Bronchial epithelial cell (primary cell): Measurements from ENCODE around the gene PHF2. TPM values are rescaled to one million over a fixed set of nuclear protein-coding genes. Genes with fewer than 3 reads are reported as not detected.

Experiments used
- DNase-seq: peaks from one replicate; pipeline ENCODE4 v3.0.0-alpha.2; 2010; ENCODE audit warnings: low read depth
- FAIRE-seq: peaks from 2 replicates; lab custom pipeline; 2011; peaks lifted over from hg19 to GRCh38; lab: Jason Lieb, UNC
- H3K27me3 ChIP-seq: 2 replicates; pipeline ENCODE4 v1.5.1; 2011; ENCODE audit warnings: low read length; ENCODE audit not compliant: control insufficient read depth, insufficient read depth
- H3K36me3 ChIP-seq: 2 replicates; pipeline ENCODE4 v1.5.1; 2011; ENCODE audit warnings: low read length; ENCODE audit not compliant: control insufficient read depth, insufficient read depth
- H3K4me3 ChIP-seq: 2 replicates; pipeline ENCODE4 v1.5.1; 2011; ENCODE audit warnings: mild to moderate bottlenecking, low read depth, low read length, control low read depth
- total RNA-seq: library from RNA; depleted of rRNA; stranded (reverse); fragments of >200 nt; gene quantifications from 2 replicates; pipeline ENCODE4 v1.2.1, GENCODE V29; 2014
- TF ChIP-seq, protein P1 (sequence below): IDR thresholded peaks from 2 replicates; pipeline ENCODE4 v1.5.1; 2011; ENCODE audit warnings: mild to moderate bottlenecking, moderate library complexity, low read length, control low read depth, inconsistent platforms; ENCODE audit not compliant: insufficient read depth, severe bottlenecking

Gene PHF2
- total RNA-seq, 1 donor from 2014 or later: 10.0 TPM

DNA sequence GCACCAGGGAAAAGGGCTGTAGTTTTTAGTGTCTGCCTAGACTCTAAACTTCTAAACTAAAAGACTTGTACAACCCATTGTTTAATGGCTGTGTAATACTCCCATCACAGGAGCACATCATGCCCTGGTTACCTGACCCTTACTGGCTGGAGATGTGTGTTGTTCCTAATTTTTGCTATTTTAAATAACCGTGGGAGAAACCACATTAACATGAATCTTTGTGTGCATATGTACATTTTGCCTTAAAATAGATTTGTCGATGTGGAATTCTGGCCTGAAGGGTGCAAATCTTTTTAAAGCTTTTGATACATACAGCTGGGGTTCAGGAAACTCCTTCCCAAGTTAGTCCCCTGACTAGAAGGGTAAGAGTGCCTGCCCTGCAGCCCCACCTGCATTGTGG lies 39.7 kb downstream of the PHF2 start:
- FAIRE-seq (no peak), DNase-seq (no peak)
- H3K4me3 ChIP-seq: no peak overlapping the region
- H3K36me3 ChIP-seq: peaks cover 1% of the 10 kb centered on the region
- TF ChIP-seq, protein P1, sequence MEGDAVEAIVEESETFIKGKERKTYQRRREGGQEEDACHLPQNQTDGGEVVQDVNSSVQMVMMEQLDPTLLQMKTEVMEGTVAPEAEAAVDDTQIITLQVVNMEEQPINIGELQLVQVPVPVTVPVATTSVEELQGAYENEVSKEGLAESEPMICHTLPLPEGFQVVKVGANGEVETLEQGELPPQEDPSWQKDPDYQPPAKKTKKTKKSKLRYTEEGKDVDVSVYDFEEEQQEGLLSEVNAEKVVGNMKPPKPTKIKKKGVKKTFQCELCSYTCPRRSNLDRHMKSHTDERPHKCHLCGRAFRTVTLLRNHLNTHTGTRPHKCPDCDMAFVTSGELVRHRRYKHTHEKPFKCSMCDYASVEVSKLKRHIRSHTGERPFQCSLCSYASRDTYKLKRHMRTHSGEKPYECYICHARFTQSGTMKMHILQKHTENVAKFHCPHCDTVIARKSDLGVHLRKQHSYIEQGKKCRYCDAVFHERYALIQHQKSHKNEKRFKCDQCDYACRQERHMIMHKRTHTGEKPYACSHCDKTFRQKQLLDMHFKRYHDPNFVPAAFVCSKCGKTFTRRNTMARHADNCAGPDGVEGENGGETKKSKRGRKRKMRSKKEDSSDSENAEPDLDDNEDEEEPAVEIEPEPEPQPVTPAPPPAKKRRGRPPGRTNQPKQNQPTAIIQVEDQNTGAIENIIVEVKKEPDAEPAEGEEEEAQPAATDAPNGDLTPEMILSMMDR: no peak
- H3K27me3 ChIP-seq: no peaks in the 10 kb centered on the region

DNA sequence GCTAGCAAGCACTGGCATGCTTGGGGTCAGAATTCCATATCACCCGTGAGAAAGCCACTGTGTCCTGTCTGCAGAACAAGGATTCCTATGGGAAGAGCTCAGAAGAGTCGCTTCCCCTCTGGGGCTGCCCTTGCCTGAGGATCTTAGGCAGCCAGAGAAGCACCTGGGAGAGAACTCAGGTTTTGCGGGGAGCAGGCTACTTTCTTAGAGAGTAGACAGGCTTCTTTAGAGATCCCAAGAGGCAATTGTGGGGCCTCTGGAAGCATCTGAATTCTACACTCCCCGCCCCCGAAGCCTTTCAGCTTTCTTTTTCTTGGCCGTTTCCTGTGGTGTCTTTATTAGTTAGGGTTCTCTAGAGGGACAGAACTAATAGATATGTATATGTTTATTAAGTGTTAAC lies 40.9 kb downstream of the PHF2 start:
- H3K4me3 ChIP-seq: no peak overlapping the region
- H3K36me3 ChIP-seq: peaks cover 1% of the 10 kb centered on the region
- DNase-seq (no peak), FAIRE-seq (no peak)
- H3K27me3 ChIP-seq: no peaks in the 10 kb centered on the region
- TF ChIP-seq, protein P1: no peak

DNA sequence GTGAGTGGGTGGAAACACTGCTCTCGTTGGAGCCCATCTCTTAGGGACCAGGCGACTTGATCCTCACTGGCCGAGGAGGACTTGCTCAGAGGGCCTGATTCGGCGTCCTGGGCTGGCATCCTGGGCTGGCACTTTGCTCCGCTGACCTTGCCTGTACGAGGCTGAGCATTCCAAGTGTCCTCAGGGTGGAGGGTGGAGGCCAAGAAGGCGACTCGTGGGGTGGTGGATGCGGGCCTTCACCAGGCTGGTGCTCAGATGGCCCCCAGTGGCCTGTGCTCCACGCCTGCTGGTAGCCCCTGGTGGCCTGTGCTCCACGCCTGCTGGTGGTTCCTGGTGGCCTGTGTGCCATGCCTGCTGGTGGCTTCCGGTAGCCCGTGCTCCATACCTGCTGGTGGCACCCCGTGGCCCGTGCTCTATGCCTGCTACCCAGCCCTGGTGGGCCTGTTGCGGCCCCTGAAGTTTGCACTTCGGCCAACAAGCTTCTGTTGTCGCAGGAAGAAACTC lies 42.9 kb downstream of the PHF2 start:
- TF ChIP-seq, protein P1: no peak
- Histone ChIP-seq H3K27me3 (no peaks in the 10 kb centered on the region), H3K36me3 (peaks cover 1% of the 10 kb centered on the region), H3K4me3 (no peak overlapping the region)
- DNase-seq: no peak
- FAIRE-seq: no peak

DNA sequence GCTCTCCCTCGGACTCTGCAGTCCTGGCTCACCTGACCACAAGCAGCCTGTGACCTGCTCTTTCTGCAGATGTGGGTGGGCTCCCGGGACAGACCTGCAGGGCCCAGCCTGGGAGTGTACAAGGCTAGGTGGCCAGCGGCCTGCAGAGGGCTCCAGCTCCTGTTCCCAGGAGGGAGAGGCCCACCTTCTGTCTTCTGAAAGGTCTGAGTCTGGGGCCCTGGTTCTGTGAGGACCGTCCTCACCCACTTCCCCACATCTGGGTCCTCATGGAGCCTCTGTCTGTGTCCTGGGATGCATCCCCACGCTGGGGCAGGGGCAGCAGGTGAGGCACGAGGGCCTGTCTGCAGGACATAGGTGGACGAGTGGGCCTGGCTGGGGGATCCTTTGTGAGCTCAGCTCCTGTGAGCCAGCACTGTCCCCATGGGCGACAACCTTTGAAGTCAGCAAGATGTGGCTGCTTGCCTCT lies 43.7 kb downstream of the PHF2 start:
- Histone ChIP-seq H3K27me3 (no peaks in the 10 kb centered on the region), H3K4me3 (no peak overlapping the region), H3K36me3 (peaks cover 1% of the 10 kb centered on the region)
- FAIRE-seq (no peak), DNase-seq (no peak)
- TF ChIP-seq, protein P1: no peak

DNA sequence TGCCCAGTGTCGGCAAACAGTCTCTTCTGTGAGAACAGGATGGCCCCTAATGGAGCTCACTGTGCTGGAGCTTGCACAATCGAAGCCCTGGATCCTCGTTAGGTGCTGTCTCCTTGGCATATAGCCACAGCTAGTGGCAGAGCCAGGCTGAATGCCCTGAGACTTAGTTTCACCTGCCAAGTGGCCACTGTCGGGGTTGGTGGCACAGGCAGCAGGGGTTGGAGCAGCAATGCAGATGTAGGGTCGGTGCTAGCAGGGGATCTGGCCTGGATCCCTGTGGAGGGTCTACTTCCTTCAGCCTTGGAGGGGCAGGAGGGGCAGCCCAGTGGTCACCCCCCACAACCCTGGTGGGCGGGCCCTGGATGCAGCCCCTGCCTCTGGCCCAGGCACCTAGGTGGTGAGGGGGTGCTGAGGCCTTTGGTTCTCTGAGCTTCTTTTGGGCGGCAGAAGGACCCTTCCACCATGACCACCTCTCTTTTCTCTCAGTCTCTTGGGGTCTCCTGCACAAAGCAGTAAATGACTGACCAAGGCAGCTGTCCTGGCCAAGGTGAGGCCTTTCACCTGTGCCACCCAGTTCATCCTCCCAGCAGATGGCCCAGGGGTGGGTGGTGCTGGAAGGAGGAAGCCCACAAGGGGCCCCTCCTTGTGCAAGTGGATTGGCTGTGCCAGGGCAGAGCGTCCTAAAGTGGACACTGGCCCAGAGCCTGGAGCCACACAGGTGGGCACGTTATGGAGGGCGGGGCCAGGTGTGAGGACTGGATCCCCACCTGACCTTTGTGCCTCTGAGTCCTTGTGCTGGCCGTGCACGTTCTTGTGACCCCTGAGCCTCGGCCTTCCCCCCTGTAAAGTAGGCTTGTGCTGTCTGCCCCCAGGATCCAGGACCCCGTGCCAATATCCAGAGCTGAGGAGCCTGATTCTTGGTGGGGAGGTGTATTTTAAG lies 44.8 kb downstream of the PHF2 start:
- peaks cover 1% of the 10 kb centered on the region for H3K36me3 ChIP-seq
- no peaks in the 10 kb centered on the region for H3K27me3 ChIP-seq
- TF ChIP-seq, protein P1: no peak
- DNase-seq: no peak
- no peak overlapping the region for H3K4me3 ChIP-seq
- no peak for FAIRE-seq
